HG03045 (cell line): ENCODE measurements around the gene SDK1.

Experiments used
- ATAC-seq: cut with Tn5 transposase; IDR thresholded peaks from one replicate; pipeline ENCODE4 v1.9.1; 2021; ENCODE audit warnings: mild to moderate bottlenecking, moderate library complexity; ENCODE audit not compliant: unreplicated experiment

The SDK1 gene

DNA sequence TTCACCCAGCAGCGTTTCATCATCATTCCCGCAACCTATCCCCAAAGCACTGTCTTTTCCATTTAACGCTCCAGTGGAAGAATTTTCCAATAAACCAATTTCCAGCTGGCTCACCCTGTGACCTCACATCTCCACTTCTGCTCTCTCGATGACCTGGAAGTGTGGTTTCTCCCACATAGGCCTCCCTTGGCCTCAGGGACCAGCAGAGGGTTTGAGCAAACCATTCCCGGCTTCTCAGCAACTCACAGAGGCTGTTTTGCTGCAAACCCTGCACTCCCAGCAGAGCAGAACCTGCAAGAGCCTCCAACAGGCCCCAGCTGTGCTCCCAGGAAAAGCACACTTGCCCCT is 858.1 kb downstream of the SDK1 start:
- ATAC-seq: no peak

DNA sequence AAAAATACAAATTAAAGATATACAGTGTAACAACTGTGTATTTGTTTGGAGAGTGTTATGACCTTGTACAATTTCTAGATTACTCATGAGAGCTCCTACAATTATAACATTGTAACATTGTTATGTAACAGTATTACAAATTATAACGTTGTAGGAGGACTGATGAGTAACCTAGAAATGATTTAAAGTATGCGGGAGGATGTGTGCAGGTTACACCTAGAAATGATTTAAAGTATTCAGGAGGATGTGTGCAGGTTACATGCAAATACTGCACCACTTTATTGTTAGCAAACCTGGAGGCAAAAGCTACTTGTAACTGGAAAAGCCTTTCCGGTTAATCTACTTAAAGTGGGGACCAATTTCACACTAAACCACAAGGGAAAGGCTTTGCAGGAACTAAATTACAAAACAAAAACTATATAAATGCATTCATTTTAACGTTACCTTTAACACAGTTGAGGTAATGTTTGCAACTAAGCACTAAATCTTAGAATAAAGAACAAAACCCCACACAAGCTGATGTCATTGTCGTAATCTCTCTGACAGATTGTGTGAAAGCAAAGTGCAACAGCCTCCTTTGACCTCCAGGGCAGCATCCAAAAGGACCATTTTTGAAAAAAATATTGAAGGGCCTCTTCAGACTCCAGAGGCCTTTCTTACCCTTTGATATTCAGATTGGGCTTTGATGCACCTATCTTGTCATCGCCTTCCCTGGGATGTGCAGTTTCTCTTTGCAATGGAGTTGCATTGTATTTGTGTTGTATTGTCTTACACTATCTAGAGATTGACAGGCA is 858.9 kb downstream of the SDK1 start:
- no peak for ATAC-seq

DNA sequence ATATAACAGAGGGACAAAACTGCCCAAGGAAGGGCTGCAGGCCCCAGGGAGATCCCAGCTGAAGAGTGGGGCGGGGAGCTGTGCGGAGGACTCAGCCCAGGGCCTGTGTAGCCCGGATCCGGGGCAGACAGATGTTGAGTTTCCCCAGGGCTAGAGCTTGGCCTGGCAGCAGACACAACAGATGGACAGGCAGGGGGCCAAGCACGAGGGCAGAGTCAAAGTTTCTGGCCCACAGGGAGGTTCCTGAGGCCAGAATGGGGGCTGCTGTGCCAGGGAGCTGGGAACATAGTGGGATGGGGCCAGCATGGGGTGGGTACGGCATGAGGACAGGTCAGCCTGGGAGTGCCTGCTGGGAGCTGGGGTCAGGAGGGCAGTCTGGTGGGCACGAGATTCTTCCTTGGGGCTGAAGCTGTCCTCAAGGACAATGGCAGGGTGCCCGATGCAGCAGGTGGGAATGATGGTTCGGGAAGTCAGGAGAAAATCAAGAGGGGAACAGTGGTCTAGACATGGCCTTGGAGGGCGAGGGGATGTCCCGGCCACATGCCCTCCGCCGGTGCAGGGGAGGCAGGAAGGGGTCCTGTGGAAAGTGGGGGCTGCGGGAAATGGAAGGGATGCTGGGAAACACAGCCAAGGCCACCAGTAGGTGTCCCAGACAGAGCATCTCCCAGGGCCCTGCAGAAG is 862.0 kb downstream of the SDK1 start:
- no peak for ATAC-seq

DNA sequence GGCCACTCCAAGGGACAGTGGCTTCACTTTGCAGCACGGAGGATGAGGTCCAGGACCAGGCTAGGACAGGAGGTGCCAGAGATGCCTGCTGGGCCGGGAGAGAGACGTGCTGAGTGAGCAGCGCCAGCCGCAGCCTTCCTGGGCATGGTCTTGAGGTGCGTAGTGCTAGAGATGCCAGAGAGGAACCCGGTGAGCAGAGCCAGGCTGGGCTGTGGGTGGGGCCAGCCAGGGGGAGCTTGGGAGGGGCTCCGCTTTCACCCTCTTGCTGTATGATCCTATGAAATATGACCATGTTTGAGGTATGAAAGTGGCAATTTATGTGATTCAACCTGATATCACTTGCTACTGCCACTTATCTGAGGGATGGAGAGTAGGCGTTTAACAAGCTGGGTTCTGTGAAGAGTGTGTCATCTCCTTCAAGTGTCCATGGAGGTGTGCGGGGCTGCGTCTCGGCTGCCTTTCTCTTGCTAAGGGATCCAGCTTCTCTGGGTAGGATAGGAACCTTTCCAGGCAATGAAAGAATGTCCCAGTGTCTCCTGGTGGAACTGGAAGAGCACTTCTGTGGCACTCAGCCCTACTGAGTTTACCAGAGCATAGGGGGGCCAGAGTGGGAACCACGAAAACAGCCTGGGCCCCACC is 862.6 kb downstream of the SDK1 start:
- ATAC-seq: no peak

DNA sequence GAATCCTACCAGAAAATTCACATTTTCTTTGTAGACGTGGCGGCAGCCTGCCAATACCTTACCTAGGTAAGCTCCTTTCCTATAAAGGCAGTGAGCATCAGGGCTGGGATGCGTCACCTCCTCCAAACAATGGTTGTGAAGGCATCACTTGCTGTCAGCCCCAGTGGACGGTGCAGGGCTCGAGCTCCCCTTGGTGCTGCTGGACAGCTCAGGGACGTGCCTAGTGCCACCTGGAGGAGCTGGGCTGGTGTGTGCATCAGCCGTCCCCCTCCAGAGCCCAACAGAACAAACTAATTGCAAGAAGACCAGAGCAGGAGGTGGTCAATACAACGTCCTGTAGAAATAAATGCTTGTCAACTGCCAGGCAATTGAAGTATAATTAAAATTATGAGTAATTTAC is 863.5 kb downstream of the SDK1 start:
- no peak for ATAC-seq

DNA sequence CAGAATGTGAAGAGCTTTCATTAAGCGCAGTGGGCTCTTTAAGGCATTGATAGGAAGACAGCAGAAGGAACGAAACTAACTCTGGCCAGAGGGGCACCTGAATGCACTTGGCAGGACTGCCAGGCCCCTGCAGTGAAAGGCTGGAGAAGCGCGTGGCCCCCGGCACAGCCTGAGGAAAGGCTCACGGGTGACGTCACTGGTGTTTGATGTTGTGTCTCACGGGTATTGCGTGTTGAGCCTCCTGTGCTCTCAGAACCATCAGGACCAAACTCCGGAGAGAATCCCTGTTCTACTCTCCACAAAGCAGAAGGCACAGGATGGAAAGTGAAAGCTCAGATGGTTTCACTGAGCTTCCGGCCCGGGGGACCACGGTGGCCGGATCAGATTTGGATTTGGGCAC is 865.3 kb downstream of the SDK1 start:
- ATAC-seq: no peak

DNA sequence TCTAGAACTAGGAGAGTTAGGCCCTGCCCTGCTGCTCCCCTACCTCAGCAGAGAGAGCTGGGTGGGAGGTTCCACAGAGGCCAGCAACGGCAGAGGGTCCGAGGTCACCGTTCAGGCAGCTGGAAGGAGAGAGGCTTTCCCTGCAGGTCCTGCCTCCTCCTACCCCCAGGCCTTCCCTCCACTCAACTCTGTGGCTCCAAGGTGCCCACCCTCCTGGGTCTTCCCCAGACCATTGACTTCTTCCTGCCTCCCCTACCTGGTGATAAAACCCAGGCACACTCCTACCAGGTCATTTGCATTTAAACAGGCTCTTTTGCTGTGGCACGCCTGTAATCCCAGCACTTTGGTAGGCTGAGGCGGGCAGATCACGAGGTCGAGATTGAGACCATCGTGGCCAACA is 865.8 kb downstream of the SDK1 start:
- no peak for ATAC-seq

DNA sequence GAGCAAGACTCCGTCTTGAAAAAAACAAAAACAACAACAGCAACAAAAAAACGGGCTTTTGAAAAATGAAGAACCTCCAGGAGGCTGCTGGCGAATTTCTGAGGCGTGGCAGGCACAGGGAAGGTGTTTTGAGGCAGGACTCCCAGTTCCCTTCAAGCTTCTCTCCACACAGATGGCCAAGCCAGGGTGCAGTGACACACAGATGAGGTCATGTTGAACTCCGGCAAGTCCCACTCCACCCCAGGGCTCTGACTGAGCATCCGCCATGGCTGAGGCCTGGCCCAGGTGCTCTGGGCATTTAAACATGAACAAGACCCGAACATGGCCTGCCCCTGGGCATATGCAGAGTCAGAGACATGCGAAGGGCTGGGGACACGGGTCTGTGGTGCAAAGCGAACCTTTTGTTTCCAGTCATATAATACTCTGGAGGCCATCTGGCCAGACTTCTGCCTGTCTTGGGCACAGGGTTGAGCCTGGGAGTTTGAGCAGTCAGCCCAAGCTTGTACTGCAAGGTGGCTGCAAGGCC is 866.4 kb downstream of the SDK1 start:
- ATAC-seq: no peak

DNA sequence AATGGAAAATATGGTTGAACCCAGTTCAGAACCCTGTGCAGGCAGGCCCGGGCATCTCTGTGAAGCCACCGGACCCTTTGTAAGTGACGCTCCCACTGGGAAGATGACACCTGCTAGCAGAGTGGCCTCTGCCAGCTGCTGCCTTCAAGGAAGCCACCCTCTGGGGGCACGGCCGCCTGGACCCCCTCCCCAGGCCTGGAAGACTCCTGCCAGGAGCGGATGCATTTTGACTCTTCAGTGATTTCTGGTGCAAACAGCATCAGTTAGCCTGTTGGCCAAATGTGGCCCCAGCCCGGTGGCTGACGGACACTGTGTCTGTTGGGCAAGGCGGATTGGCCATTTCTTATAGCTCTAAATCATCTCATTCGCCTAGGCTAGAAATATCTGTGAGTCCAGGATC is 867.0 kb downstream of the SDK1 start:
- ATAC-seq: no peak

DNA sequence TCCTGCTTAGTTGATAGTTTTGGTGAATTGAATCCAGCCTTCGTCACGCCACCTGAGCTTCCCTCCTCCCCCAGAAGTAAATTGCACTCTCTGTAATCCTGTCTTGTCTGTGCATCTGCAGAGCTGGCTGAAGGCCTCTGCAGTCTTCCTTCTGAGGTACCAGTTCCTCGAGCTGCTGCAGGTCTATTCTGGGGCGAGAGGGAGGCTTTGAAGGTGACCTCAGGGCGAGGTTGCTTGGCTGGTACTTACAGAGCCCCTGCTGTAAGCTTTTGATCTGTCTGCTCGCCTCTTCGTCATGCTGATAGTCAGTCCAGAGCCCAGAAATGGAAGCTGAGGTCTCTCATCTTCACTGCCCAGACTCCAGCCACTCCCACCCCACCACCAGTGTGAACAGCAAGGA is 867.5 kb downstream of the SDK1 start:
- no peak for ATAC-seq

DNA sequence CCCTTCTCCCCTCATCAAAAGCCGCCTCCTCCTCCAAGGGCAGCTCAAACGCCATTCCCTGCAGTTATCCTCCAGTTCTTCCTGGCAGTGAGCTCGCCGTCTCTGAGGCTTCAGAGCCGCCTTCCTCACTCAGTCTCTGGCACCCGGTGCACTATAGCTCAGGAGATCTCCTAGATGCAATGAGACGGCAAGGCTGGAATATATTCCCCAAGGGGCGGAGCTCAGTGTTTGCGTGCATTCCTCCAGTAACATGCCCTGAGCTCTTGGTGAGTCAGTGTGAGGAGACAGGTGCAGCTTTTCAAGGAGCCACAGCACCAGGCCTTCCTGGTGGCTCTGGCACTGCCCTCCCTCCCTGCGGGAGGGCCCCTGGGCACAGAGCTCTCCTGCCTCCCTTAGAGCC is 868.4 kb downstream of the SDK1 start:
- ATAC-seq: no peak

DNA sequence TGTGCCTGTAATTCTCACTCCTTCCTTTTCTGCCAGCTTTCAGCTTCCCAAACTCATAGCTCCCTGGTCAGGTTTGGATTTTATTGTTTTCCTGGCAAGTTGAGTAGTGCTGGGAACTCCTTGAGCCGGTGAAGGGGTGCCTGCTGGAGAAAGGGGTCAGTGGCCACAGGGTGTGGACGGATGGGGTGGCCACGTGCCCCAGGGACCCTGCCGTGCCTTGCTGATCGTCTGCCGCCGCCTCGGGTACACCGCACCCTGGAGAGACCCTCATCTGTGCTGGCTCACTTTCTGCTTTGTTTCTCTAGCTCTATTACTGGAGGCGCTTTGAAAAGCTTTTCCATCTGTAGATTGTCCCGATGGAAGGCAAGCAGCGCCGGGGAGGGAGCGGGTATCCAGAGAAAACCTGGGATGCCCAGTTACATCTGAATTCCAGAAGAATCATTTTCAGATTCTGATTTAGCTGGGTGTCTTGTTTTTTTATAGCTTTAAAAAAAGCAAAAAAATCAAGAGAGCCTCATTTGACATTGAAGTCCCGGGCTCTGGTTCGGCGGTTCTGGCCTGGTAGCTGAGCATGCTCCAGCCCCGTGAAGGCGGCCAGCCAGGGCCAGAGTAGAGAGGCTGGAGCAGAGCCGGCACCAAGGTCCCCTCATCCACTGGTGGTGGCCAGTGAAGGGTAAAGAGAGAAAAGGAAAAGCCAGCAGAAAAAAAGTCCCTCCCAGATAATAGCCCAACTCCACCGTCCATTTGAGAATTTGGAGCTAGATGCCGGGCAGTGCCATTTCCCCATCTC is 870.1 kb downstream of the SDK1 start:
- ATAC-seq: no peak

DNA sequence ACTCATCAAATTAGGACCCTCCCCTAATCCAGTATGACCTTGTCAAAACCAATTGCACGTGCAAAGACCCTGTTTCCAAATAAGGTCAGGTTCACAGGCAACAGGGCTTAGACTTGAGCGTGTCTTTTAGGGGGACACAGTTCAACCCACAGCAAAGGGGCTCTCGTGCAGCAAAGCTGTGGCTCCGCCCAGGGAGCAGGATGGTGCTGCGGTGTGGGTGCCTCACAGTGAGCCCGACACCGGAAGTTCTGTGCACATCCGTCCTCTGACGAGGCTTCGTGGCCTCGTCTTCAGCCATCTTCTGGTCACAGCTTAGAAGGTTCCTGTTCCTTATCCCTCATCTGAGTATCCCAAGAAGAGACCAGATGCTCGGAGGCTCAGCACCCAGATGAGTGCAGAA is 871.8 kb downstream of the SDK1 start:
- no peak for ATAC-seq

DNA sequence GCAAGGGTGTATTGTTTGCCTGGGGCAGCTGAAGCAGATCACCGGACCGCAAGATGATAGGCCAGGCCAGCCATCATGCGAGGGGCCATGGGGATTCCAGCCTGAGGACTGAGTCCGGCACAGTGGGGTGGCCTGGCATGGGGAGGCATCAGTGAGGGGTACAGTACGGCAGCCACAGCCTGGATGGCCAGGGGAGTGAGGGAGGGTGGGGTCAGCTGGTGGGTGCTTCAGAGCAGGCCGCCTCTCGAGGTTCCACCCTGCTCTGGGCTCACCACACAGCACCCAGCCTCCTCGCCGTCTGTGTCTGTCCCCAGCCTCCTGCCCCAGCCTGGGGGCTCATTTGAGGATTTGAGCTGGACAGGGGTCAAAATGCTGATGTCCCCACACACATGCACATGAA is 872.6 kb downstream of the SDK1 start:
- no peak for ATAC-seq

DNA sequence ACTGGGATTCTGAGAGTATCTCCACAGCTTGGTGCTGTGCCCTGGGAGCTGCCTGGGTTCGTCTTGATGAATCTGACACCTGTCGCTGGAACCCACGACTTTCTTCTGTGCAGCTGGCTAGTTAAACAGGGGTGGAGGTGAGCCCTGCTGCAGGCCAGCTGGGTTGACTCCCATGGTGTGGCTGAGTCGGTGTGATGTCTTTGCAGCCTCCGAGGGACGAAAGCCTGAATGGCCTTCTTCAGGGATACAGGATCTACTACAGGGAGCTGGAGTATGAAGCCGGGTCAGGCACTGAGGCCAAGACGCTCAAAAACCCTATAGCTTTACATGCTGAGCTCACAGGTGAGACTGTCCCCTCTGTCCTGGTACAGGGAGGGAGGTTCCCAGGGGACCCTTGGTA is 873.0 kb downstream of the SDK1 start:
- ATAC-seq: no peak

DNA sequence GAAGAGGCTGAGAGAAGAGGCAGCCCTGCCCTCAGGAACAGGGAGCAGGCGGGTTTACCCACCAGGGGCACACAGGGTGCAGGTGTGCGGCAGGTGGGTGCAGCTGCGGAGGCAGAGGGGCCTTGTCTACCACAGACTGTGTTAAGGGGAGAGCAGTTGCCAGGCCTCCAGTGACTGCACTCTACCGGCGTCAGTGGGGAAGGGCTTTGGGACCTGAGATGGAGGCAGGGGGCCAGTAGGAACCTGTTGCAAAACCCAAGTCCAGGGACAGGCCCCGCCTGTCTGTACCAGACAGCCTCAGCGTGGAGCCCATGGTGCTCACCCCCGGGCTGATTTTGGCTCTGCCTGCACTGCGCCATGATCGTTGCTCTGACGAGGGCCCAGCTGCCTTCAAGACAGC is 873.4 kb downstream of the SDK1 start:
- no peak for ATAC-seq

DNA sequence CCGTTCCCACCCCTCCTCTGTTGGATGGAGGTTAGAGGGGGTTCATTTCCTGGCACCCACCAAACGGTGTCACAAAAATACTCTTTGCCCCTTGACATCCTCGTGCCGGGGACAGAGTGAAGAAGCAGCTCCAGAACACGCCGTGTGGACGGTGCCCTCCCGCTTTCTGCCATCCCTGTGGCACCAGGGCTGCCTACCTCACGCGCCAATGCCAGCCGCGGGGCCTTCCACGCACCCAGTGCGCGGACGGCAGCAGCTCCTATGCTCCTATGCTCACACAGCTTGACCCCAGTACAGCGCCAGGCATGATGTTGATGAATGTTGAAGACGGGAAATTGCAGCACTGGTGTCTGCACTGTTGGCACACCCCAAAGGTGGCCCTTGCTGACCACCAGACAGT is 873.8 kb downstream of the SDK1 start:
- ATAC-seq: no peak

DNA sequence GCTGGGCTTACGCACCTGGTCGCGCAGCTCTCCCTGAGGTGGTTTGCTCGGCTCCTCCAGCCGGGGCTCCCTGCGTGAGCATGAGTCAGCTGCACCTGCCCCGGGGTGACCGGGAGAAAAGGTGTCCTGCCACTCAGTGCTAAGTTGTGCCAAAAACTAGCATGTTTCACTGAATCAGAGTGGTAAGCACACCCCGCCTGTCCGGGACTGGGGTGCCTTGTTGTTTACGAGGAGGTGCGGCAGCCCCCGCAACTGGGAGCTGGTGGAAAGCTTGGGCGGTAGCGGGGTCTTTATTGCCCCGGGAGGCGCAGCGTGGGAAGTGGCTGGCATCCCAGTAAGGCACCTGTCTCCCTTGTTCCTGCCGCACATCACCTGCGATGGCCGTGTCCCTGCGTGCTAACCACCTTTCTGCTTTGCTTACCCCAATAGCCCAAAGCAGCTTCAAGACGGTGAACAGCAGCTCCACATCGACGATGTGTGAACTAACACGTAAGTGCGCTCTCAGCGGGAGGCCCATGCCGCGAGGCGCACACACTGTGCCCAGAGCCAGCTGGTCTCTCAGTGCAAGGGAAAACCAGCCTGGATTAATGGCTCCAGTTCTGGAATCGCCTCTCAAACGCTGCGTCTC is 874.4 kb downstream of the SDK1 start:
- ATAC-seq: no peak

DNA sequence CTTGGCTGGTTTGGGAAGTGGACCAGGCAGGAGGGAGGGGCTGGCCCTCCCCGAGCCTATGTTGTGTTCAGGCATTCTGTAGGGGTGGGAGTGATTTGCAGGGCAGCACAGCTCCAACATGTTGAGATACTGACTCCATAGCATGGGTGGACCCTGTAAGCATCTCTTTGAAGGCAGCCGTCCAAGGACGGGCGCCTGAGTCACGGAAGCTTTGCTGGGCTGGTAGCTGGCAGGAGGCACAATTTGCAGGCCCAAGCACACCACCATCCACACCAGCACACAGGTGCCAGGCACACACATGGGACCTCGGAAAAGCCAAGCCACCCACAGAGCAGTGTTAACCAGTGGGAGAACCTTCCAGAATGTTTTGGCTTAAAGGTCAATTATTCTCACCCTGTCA is 875.9 kb downstream of the SDK1 start:
- no peak for ATAC-seq

DNA sequence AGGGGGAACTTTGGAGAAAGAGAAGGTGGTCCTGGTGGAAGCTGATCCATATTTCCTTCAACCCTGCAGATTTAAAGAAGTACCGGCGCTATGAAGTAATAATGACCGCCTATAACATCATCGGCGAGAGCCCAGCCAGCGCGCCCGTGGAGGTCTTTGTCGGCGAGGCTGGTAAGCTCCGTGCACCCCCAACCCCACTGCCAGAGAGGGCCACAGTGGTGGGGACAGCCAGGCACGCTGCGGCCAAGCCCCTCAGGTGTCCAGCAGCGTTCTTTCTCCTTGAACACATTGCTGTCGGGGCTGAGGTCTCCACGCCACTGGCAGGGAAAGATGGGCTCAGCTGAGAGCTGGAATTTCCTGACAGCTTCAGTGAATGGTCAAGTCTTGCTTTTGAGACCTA is 877.4 kb downstream of the SDK1 start:
- ATAC-seq: no peak
